G401 (cell line): Measurements from ENCODE around the gene RARG. TPM values are rescaled to one million over a fixed set of nuclear protein-coding genes. Genes with fewer than 3 reads are reported as not detected.
"Not testable (repeated sequence)": the region's sequence is repeated elsewhere in the genome, so short reads cannot be mapped to it uniquely, and the experiment has no call there.

Source experiments
- DNase-seq: peaks from one replicate; pipeline ENCODE4 v3.0.0-alpha.2; 2015; ENCODE audit warnings: low spot score
- in situ Hi-C: cut with HindIII; loops from 2 replicates; pipeline ENCODE4 v1.10.0; 2016; ENCODE audit warnings: low sequenced_read_pairs, mixed read lengths
- total RNA-seq: library from RNA; depleted of rRNA; stranded (reverse); fragments of >200 nt; shearing (Covaris generic); gene quantifications from 2 replicates; pipeline ENCODE4 v1.2.3, GENCODE V29; 2014

The RARG gene
- total RNA-seq, 1 experiment from 2014 or later: 48.6 TPM

DNA sequence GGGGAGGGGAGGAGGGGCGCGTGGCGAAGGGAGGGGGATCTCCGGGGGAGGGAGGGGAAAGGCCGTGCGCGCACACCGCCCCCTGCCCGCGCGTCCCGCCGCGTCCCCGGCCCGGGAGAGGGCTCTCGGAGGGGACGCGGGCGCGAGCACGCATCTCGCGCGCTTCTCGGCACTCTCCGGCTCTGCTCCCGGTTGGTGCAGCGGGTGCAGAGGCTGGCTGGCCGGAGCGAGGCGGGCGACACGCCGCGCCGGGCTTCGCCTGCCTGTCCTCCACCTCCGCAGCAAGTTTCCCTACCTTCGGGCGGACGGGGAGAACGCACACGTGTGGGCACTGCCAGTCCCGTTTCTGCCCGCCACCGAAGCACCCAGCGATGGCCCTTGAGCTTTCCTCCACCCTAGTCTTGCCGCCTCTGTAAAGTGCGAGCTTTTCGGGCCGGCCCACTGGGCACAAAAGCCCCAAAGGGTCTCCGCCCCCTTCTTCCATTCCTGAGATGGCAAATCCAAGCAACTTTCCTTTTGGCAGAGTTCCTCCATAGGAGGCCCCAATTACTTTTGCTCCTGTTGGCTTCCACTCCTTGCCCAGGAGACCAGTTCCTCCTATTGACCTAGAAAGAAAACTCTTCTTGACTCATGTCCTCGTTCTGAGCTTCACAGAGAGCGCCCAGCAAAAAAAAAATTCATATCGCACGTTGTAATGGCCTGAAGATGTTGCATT lies 50.9 kb downstream of the RARG start:
- in situ Hi-C loops: no loop called here
- peak; percentile 80 for DNase-seq

DNA sequence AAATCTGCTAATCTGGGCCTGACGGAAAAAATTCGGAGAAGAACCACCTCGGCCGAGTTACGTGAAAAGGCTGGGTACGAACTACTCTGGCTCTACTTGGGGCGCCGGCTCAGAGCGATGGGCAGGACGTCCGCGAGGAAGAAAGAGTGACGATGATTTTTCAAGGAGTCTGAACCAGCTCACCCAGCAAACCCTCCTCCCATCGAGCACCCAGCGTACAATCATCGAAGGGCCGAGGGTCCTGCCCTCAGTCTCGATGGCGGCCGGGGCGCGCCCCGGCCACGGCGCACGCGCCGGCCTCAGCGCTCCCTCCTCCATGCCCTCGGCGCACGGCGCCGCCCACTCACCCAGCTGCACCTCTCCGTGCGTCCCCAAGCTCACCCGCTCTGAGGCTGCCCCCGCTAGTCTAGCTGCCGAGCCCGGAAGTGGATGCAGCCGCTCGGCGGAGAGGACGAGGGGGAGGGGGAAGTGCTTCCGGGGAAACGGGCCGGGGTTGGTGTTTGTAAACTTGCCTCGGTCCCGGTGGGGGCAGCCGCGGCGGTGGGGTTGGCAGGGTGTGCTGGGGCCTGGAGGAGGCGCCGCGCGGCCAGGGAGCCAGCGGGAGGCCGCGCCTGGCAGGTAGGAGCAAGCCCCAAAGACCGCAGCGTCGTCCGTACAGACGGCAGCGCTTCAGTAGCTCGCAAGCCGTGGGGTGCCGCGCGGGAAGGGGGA lies 51.6 kb downstream of the RARG start, which contains the start of the genes CSAD and ZNF740:
TSS of gene CSAD (minus strand) at position 706 of the 711 bp plus-strand sequence. CDS start 7,455 bp downstream, outside the sequence.
TSS of gene ZNF740 (plus strand) at position 503 of the 711 bp plus-strand sequence. CDS start 1,262 bp downstream, outside the sequence.
- DNase-seq: peak; percentile 97
- in situ Hi-C loops: no loop called here

DNA sequence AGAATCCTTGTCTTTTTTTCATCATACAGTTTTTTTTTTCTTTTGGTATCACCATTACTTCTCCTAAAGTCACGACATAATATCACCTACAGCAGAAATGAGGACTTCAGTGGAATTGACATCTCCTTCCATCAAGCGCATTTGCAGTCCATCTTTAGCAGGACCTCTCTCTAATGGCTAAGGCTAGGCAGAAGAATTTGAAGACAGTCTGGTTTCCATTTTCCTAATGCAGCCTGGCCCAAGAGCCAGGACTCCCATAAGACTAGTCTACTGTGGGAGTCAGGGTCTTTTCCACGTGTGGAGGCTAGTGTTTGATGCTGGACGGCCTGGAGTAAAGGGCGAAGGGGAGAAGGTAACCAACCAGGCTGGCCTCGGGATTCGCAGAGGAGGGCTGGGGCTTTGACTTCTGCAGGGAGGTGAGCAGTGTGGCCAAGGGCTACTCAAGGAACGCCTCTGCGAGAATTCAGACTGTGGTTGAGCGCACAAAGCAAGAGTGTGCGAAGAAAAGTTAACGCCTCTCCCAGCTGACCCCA lies 52.3 kb downstream of the RARG start:
- in situ Hi-C loops: no loop called here
- DNase-seq: peak; percentile 62

DNA sequence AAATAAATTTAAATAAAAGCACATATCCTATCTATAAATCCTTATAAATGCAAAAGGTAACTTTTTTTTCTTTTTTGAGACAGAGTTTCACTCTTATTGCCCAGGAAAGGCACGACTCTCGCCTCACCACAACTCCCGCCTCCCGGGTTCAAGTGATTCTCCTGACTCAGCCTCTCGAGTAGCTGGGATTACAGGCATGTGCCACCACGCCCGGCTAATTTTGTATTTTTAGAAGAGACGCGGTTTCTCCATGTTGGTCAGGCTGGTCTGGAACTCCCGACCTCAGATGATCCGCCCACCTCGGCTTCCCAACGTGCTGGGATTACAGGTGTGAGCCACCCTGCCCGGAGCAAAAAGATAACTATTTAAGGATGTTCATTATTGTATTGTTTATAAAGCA lies 53.2 kb downstream of the RARG start:
- in situ Hi-C loops, DNase-seq: not testable (repeated sequence)

DNA sequence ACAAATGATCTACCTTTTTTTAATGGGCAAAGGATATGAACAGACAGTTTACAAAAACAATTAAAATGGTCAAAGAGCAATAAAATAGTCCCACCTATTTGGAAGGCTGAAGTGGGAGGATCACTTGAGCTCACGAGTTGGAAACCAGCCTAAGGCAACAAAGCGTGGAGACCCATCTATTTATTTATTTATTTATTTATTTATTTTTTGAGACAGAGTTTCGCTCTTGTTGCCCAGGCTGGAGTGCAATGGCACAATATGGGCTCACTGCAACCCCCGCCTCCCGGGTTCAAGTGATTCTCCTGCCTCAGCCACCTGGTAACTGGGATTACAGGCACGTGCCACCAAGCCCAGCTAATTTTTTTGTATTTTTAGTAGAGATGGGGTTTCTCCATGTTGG lies 54.6 kb downstream of the RARG start:
- in situ Hi-C loops, DNase-seq: not testable (repeated sequence)

DNA sequence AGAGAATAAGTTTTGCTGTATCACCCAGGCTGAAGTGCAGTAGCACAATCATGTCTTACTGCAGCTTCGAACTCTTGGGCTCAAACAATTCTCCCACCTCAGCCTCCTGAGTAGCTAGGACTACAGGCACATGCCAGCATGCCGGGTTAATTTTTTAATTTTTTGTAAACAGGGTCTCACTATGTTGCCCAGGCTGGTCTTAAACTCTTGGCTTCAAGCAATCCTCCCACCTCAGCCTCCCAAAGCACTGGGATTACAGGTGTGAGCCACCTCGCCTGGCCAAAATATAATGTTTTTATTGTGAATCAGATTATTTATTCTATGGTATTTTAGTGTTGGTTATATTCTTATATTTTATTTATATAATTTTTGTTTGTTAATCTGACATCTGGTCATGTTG lies 55.3 kb downstream of the RARG start:
- DNase-seq: no peak
- in situ Hi-C loops: no loop called here

DNA sequence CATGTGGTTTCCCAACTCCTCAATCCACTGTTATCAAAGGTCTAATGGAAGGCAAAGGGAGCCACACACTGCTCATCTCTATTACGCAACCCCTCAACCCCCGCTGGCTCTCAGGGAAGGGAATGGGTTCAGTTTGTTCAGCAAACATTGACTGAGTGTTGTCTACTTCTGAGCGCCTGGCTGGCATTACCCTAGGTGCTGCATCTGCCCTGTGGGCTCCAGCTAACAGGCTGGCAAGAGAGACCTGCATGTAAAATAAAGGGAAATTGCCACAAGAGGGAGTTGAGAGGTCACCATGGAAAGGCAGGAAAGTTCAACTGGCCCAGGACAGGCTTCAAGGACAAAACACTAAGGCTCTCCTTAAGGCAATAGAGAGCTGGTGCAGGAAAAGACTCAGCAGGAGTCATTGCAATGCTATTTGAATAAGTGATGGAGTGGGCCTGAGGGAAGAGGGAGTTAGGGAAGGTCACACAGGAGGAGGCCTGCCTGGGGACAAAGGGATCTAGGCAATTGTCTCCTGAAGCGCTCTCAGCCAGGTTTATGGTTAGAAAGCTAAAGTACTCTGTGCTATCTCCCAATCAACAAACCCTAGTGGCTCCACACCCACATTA lies 57.0 kb downstream of the RARG start:
- in situ Hi-C loops: no loop called here
- DNase-seq: peak; percentile 19

DNA sequence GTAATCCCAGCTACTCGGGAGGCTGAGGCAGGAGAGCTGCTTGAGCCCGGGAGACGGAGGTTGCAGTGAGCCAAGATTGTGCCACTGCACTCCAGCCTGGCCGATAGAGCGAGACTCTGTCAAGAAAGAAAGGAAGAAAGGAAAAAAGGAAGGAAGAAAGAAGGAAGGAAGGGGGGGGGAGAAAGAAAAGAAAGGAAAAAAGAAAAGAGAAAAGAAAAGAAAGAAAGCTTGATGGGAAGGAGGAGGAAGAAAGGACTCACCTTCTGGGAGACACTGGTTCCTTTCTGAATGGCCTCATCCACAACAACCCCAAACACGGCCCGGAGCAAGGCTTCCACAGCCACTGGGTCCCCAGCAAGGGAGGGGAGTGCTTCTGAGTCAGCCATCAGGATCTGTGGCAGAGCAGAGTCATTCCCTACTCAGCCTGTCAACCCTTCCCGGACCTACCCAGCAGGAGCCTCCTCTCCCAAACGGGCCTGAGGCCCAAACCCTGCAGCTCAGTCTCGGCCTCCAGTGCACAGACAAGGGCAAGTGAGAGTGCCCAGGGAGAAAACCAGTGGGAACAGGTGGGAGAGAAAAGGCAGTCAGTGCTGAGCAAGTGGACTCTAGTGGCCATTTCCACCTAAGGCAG lies 58.8 kb downstream of the RARG start:
- in situ Hi-C loops: no loop called here
- DNase-seq: no peak

DNA sequence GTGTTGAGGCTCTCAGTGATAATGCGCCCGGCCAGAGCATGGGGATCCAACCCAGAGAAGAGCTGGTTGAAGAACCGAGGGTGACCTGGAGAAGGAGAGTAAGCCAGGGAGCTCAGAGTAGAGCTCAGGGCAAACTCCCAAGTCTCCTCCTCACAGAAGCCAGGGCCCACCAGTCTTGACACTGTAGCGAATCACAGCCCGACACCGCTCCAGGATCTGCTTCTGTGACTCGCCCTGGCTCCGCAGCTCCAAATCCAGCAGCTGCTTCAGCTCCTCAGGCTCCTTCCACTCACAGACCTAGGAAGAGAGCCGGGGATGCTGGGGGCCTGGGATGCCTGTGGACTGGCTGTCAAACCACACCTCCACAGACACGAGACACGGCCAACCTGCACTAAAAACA lies 59.7 kb downstream of the RARG start:
- no peak for DNase-seq
- in situ Hi-C loops: no loop called here

DNA sequence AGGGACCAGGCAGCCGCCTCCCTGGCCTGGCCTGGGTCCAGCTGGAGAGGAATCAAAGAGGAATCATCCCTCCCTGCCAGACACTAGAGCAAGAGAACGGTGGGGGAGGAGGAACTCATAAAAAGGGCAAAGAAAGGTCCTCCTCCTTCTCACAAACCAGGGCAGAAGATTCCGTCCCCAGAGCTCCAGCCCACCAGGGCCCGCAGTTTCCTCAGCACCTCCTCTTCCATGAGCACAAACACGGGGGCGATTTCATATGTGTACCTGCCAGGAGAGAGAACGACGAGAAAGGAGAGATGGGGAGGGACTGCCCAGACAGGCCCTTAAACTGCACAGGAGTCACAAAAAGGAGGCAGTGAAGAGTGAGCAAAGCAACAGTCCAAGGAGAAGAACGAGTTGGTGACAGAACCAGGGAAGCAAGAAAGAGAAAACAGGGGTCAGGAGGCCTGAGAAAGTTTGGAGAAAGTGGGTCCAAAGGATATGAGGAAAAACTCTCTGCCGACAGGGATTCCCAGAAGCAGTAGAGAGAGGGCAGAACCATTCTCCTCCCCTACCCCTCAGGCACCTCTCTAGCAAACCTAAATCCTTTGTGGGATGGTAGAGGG lies 60.2 kb downstream of the RARG start:
- no peak for DNase-seq
- in situ Hi-C loops: no loop called here

DNA sequence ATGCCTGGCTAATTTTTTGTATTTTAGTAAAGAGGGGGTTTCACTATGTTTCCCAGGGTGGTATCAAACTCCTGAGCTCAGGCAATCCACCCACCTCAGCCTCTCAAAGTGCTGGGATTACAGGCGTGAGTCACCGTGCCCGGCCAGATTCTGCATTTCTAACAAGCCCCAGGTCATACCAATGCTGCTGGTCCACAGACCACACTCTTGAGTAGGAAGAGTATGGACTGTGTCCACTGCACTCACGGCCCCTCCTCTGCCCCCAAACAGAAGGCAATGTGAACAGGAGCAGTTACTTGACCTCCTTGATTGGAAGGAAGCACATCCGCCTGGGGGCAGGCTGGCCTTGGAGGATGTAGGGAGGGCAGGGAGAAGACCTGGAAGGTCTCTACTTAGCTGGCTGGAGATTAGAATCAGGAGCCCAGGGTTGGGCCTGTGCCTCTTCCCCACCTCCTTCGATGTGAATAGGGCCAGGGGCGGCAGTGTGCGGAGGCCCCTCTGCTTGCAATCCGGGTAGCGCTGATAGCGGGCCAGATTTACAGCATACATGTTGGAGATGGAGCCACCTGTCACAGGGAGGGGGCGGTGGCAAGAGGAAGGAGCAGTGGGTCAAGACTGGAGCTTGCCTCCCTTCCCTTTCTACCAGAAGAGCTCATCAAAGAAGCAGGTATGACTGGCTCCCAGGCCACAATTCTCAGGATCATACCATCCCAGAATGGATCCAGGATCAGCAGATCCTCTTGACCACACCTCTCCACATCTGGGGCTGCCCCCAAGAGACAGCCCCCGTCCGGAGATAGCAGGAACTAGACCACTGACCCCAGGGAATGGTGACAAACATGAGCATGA lies 60.9 kb downstream of the RARG start:
- no peak for DNase-seq
- in situ Hi-C loops: no loop called here

DNA sequence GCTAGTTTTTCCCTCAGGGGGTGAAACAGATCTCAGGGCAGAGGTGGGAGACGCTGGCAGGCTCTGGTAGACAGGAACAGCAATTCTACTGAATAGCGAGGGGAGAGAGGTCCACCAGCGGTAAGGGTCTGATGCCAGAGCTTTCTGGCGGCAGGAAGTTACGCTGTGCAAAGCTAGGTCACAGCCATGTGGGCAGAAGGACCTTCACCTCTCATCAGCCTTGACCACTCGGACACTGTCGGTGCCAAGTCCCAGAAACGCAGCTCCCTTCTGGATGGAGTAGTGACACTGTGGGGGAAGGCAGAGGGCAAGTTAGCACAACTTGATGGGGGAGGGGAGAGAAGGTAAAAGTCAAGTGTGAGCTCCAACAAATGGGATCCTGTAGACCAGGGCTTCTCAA lies 61.8 kb downstream of the RARG start:
- DNase-seq: no peak
- in situ Hi-C loops: no loop called here

DNA sequence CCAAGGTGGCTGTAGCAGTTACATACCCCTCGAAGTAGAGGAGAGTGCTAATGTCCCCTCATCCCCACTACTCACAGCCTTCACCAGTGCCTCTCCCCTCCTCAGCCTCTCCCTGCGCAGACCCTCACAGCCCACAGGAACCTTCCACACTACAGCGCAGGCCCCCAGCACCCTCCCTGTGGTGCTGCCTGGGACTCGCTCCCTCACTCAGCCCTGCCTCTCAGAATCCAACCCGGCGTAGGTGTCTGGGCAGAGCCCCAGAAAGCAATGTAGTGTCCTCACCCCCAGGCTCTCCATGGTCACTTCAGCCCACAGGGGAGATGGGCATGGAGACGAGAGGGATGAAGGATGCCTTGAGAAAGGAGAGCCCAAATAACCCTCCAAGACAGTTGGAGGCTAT lies 62.4 kb downstream of the RARG start:
- DNase-seq: no peak
- in situ Hi-C loops: no loop called here

DNA sequence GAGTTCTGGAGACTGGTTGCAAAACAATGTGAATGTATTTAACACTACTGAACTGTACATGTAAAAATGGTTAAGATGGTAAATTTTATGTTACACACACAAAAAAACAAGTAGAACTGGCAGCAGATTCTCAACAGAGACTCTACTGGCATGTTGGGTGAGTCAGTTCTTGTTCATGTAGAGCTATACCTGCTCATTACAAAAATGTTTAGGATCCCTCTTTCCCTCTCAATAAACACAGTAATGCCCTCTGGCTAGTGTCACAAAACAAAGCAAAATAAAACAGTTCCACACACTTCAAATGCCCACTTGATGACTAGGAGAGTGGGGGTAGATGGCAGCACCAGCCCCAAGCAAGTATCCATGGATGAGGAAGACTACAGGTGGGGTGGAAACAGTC lies 65.2 kb downstream of the RARG start:
- in situ Hi-C loops: no loop called here
- no peak for DNase-seq

DNA sequence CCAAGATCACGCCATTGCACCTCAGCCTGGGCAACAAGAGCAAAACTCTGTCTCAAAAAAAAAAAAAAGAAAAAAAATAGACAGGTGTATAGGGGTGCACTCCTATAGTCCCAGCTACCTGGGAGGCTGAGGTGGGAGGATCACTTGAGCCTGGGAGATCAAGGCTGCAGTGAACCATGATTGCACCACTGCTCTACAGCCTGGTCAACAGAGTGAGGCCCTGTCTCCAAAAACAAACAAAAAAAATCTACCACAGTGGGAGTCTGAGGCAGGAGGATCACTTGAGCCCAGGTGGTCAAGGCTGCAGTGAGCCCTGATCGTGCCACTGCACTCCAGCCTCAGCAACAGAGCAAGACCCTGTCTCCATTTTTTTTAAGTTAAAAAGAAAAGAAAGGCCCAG lies 69.0 kb downstream of the RARG start:
- DNase-seq, in situ Hi-C loops: not testable (repeated sequence)

DNA sequence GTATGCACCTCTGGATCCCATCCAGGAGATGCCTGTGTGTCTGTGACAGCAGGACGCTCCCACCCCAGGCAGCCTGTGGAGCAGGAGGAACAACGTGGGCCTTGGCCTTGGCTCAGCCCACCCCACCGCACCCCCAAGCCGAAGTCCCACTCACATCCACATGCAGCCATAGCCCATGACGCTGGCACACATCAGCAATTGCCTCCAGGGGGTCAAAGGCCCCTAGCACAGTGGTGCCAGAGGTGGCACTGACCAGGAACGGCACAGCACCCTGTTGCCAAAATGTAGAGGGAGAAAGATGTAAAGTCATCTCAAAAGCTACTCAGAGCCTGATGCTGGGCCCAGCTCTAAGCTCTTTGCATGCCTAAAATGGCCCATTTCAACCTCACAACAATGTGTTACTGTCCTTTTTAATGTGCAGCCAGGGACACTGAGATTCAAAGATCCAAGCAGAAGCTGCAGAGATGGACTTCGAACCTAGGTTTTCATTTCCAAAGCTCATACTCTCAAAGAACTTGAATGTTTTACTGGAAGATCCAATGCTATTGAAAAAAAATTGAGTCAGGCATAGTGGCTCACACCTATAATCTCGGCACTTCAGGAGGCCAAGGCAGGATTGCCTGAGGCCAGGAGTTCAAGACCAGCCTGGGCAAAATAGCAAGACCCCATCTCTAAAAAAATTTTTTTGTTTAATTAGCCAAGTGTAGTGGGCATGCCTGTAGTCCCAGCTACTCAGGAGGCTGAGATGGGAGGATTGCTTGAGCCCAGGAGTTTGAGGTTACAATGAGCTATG lies 70.7 kb downstream of the RARG start:
- in situ Hi-C loops: no loop called here
- DNase-seq: no peak

DNA sequence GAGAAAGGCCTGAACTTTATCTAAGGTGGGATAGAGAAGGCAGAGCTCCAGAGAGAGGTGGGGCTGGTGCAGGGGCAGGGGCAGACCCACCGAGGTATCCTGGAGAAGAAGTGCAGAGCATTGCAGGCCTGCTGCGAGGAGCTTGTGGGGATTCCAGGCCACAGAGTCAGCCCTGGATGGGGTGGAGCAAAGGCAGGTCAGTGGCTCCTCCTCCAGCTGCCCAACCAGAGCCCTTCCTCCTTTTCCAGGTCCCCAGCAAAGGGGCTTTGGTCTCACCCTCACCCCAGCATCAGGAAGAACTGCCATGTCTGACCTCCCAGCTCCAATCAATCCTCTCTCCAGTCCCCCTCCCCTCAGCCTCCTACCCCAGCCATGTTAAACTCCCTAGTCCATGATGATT lies 71.3 kb downstream of the RARG start:
- in situ Hi-C loops: no loop called here
- DNase-seq: no peak
